ENCODE measurements around the gene MTUS2.

- TF ChIP-seq CTCF (IDR thresholded peaks at IDR 0.05; ENCODE audit: insufficient read depth, low read length) (no peak), REST (IDR thresholded peaks at IDR 0.05; ENCODE audit: insufficient replicate concordance, low read depth) (no peak), POLR2AphosphoS5 (IDR thresholded peaks at IDR 0.05; ENCODE audit: low read depth) (no peak), SPI1 (IDR thresholded peaks at IDR 0.05; ENCODE audit: borderline replicate concordance, low read depth) (no peak)
Measured at GRCh38 chr13:29537736-29538651, 717.9 kb downstream of the MTUS2 start.

All from HL-60 (cell line).